Kidney epithelial cell (primary cell): ENCODE results near the gene NRP2. TPM values are rescaled to one million over a fixed set of nuclear protein-coding genes. Genes with fewer than 3 reads are reported as not detected.

Source experiments
- DNase-seq: peaks from one replicate; pipeline ENCODE4 v3.0.0-alpha.2; 2010; ENCODE audit warnings: low read depth
- H3K27me3 ChIP-seq: 2 replicates; pipeline ENCODE4 v1.6.0; 2011; ENCODE audit warnings: low read length; ENCODE audit not compliant: control insufficient read depth, insufficient read depth
- H3K36me3 ChIP-seq: 2 replicates; pipeline ENCODE4 v1.5.1; 2011; ENCODE audit warnings: low read length; ENCODE audit not compliant: control insufficient read depth, insufficient read depth
- H3K4me3 ChIP-seq: 2 replicates; pipeline ENCODE4 v1.5.1; 2011; ENCODE audit warnings: low read depth, mild to moderate bottlenecking, control low read depth, low read length
- CTCF ChIP-seq: IDR thresholded peaks from 2 replicates; pipeline ENCODE4 v1.5.1; 2011; ENCODE audit warnings: mild to moderate bottlenecking, moderate library complexity, low read length, control low read depth, inconsistent platforms; ENCODE audit not compliant: insufficient read depth, poor library complexity, severe bottlenecking
- total RNA-seq: library from RNA; depleted of rRNA; stranded (reverse); fragments of >200 nt; gene quantifications from 2 replicates; pipeline ENCODE4 v1.2.3, GENCODE V29; 2015

Gene NRP2
- total RNA-seq, 1 donor from 2014 or later: 78.6 TPM

- H3K36me3 ChIP-seq: no peaks in the 10 kb centered on the region
These were observed 105.5 kb downstream of the NRP2 start for GRCh38 chr2:205787761-205788160.

GRCh38 chr2:205789906-205790305 lies 107.6 kb downstream of the NRP2 start:
- DNase-seq: no peak
- H3K4me3 ChIP-seq: no peak overlapping the region
- H3K36me3 ChIP-seq: no peaks in the 10 kb centered on the region
- TF ChIP-seq CTCF: no peak
- H3K27me3 ChIP-seq: no peaks in the 10 kb centered on the region

More at GRCh38 chr2:205787761-205788160, 105.5 kb downstream of the NRP2 start:
- TF ChIP-seq CTCF: no peak
- H3K27me3 ChIP-seq: no peaks in the 10 kb centered on the region
- DNase-seq: no peak
- H3K4me3 ChIP-seq: no peak overlapping the region

- Histone ChIP-seq H3K4me3 (no peak overlapping the region), H3K36me3 (peaks cover 1% of the 10 kb centered on the region), H3K27me3 (no peaks in the 10 kb centered on the region)
- DNase-seq: no peak
- no peak for TF ChIP-seq CTCF
These were observed 110.6 kb downstream of the NRP2 start for GRCh38 chr2:205792908-205793307.

GRCh38 chr2:205796805-205797313 lies 114.6 kb downstream of the NRP2 start:
- peaks cover 1% of the 10 kb centered on the region for H3K36me3 ChIP-seq
- H3K4me3 ChIP-seq: no peak overlapping the region
- no peak for DNase-seq
- TF ChIP-seq CTCF: no peak
- H3K27me3 ChIP-seq: no peaks in the 10 kb centered on the region

- TF ChIP-seq CTCF: no peak
- DNase-seq: no peak
- Histone ChIP-seq H3K4me3 (no peak overlapping the region), H3K27me3 (no peaks in the 10 kb centered on the region), H3K36me3 (peaks cover 1% of the 10 kb centered on the region)
These were observed 115.6 kb downstream of the NRP2 start for GRCh38 chr2:205797866-205798265.

GRCh38 chr2:205800224-205800623 lies 117.9 kb downstream of the NRP2 start:
- H3K4me3 ChIP-seq: no peak overlapping the region
- no peaks in the 10 kb centered on the region for H3K27me3 ChIP-seq
- peaks cover 1% of the 10 kb centered on the region for H3K36me3 ChIP-seq
- no peak for TF ChIP-seq CTCF
- no peak for DNase-seq
